Heart right ventricle (tissue), 16 donors: ENCODE results near the gene KRTAP5-4. TPM values are rescaled to one million over a fixed set of nuclear protein-coding genes. Genes with fewer than 3 reads are reported as not detected.

Experiments used
- ATAC-seq, 8 donors: fragments of 200-7000 bp; cut with Tn5 transposase; one replicate each; pipeline ENCODE4 v1.9.1; 2020; ENCODE audit warnings: mild to moderate bottlenecking in 8 of 8, moderate library complexity in 8 of 8, moderate number of reproducible peaks in 1 of 8
- DNase-seq, 2 donors: peaks; one replicate each; pipeline ENCODE4 v3.0.0-alpha.2; 2020
- H3K27ac ChIP-seq, 10 donors: fragments of 200-600 bp; sonication (generic) in 2 of 10; one replicate each; pipeline versions ENCODE4 v1.5.0 to v1.8.0; 2020 to 2022; ENCODE audit warnings: mild to moderate bottlenecking in 3 of 10
- H3K27me3 ChIP-seq, 7 donors: fragments of 200-600 bp; one replicate each; pipeline ENCODE4 v1.8.0; 2021 to 2022; ENCODE audit warnings: mild to moderate bottlenecking in 2 of 7
- H3K36me3 ChIP-seq, 9 donors: fragments of 200-600 bp; sonication (generic) in 1 of 9; one replicate each; pipeline versions ENCODE4 v1.5.0 to v1.8.0; 2020 to 2022; ENCODE audit warnings: mild to moderate bottlenecking in 2 of 9
- H3K4me1 ChIP-seq, 9 donors: fragments of 200-600 bp; sonication (generic) in 1 of 9; one replicate each; pipeline versions ENCODE4 v1.5.0 to v1.8.0; 2020 to 2022; ENCODE audit warnings: mild to moderate bottlenecking in 4 of 9
- H3K4me3 ChIP-seq, 10 donors: fragments of 200-600 bp; sonication (generic) in 2 of 10; one replicate each; pipeline versions ENCODE4 v1.5.0 to v1.8.0; 2020 to 2022; ENCODE audit warnings: mild to moderate bottlenecking in 7 of 10, moderate library complexity in 2 of 10
- H3K9me3 ChIP-seq, 11 donors: fragments of 200-600 bp in 10 of 11; sonication (generic) in 2 of 11; one replicate each; pipeline versions ENCODE4 v1.5.0 to v1.8.0; 2013 to 2022; ENCODE audit warnings: mild to moderate bottlenecking in 2 of 11, control low read depth in 1 of 11, moderate library complexity in 1 of 11
- WGBS, 2 donors: extraction: QIAGEN DNeasy Blood & Tissue Kit; methylation state at CpG; one replicate each; pipeline ENCODE4 v1.1.7; 2013; ENCODE audit warnings: inconsistent platforms in 1 of 2; 5-methylcytosine and 5-hydroxymethylcytosine counted together
- intact Hi-C, 10 donors: fragments of 100-400 bp; cut with DNase I; formaldehyde crosslinking; loops; one replicate each; pipeline versions ENCODE4 v1.11.1 to v1.14.2; 2022
- polyA plus RNA-seq, 2 donors: library from polyadenylated mRNA; stranded (reverse); fragments of 200-250 nt; gene quantifications; one replicate each; pipeline ENCODE4 v1.2.3, GENCODE V29; 2013
- total RNA-seq, 10 donors: library from RNA; stranded (reverse); fragmentation: NEBNext Ultra II Directional in 3 of 10; extraction: Animal tissue kit (Norgen Biotek cat#: 25700) in 3 of 10; gene quantifications; one replicate each; pipeline versions ENCODE4 v1.2.1 to v1.2.4, GENCODE V29; 2021 to 2023
- TF ChIP-seq, protein P1 (sequence below), 9 donors: fragments of 200-600 bp; sonication (generic) in 2 of 9; IDR thresholded peaks; one replicate each; pipeline versions ENCODE4 v1.5.0 to v1.8.0; 2021 to 2022; ENCODE audit warnings: antibody characterized with exemption in 9 of 9, mild to moderate bottlenecking in 5 of 9, moderate library complexity in 1 of 9
- donor health status: Arrhythmogenic right ventricular cardiomyopathy.
- donor health status: ischemic (EF 13 %, LVEDD 7.1; RV severe dilation, severe dysfunction).
- donor health status: healthy with polysubstance abuse.
- donor health status: DM: no; HTN: yes; CAD: no.
- donor health status: DM: no; HTN: no; CAD: no.
- donor health status: ischemic (EF 25% LVEDD 6.9; RV normal size, moderate dysfunction).
- donor health status: ischemic (EF 25% LVEDD 5.7; RV mildly dilated, moderate dysfunction).
- donor health status: healthy.
- donor health status: DM: yes; HTN: yes; CAD: no.
- donor health status: Ischemic cardiomyopathy.
- donor health status: ischemic (EF 35%, LVEDD 5.7; RV mildly dilated, moderate dysfunction).
- donor health status: nonischemic (EF 11% LVEDD 7.7; RV severe dilation, severe dysfunction).
- donor health status: DM: yes; HTN: yes; CAD: no.
- donor health status: PGD.
- donor health status: ischemic (EF 29% LVEDD 5.4; RV normal size, mild dysfunction).
- donor health status: nonischemic (EF 23%, LVEDD 6.1; RV moderate dilation, normal function).

Gene KRTAP5-4
- total and polyA plus RNA-seq, 12 donors: not detected

DNA sequence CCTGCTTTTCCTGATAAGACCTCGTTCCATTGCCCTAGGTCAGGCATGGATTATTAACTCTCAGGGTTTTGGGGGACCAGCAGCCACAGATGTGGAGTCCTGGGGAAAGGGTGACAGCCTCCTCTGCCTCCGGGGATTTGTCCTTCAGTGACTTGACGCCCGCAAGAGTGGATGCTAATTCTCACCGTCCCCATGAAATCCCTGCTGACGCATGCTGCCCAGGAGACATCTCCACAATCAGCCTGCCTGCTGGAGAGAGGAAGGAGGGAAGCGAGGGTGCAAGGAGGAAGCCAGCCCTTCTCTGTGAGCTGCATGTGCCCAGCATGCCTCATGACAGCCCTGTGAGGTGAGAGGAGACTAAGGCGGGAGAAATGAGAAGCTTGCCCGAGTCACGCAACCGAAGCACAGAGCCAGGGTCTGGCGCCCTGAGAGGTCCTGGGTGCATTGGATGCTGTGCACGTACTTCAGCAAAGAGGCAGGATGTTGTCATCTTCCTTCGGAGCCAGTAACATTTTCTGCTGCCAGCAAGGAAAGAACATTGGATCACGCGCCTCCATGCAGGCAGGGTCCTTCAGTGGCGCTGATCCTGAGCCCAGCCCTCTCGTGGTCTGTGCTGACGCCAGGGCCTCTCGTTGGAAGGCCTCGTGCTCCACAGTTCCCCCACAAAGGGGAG, 47.7 kb upstream of the KRTAP5-4 start:
- ATAC-seq: peak in 3 of 8 donors; percentile 41 to 74 (median 57)
- no peak for DNase-seq
- no peak overlapping the region for H3K4me3 ChIP-seq
- intact Hi-C loops: no loop called here
- WGBS, 2 donors: 41 to 45% methylated on average over 21 of the region's 21 CpGs
- H3K36me3 ChIP-seq: no peaks in the 10 kb centered on the region
- TF ChIP-seq, protein P1, sequence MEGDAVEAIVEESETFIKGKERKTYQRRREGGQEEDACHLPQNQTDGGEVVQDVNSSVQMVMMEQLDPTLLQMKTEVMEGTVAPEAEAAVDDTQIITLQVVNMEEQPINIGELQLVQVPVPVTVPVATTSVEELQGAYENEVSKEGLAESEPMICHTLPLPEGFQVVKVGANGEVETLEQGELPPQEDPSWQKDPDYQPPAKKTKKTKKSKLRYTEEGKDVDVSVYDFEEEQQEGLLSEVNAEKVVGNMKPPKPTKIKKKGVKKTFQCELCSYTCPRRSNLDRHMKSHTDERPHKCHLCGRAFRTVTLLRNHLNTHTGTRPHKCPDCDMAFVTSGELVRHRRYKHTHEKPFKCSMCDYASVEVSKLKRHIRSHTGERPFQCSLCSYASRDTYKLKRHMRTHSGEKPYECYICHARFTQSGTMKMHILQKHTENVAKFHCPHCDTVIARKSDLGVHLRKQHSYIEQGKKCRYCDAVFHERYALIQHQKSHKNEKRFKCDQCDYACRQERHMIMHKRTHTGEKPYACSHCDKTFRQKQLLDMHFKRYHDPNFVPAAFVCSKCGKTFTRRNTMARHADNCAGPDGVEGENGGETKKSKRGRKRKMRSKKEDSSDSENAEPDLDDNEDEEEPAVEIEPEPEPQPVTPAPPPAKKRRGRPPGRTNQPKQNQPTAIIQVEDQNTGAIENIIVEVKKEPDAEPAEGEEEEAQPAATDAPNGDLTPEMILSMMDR (IDR thresholded peaks at IDR 0.05): no peak
- H3K4me1 ChIP-seq: peaks cover 0 to 16% (median 0%) of the 10 kb centered on the region in 9 donors
- peaks cover 0 to 31% (median 18%) of the 10 kb centered on the region in 7 donors for H3K27me3 ChIP-seq
- H3K27ac ChIP-seq: no peak overlapping the region
- no peaks in the 10 kb centered on the region for H3K9me3 ChIP-seq

DNA sequence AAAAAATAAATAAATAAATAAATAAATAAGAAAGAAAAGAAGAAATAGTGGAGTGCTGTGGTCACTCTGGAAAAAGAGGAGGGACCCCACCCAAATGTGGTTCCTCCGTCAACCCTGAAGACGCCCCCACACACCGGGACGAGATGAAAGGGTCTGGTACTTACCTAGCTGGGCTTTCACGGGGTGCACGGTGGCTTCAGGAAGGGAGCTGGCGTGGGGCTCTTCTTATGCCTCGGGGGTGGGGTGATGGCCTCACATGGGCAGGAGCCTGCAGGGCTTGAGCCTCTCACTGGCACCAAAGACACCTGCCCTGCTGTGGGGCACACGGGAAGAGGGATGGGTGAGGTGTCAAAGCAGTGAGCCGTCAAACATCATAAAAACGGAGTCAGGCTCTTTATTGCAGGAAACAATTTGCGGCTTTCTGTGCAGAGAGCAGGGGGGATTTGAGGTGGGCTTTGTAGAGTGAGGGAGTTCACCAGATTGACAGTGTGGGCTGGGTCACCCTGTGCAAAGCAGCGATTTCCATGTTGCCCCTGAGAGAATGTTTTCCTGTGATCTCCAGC, 47.1 kb upstream of the KRTAP5-4 start:
- H3K27me3 ChIP-seq: peaks cover 0 to 25% (median 12%) of the 10 kb centered on the region in 7 donors
- no peak overlapping the region for H3K4me3 ChIP-seq
- H3K27ac ChIP-seq: no peak overlapping the region
- H3K9me3 ChIP-seq: no peaks in the 10 kb centered on the region
- no peak for DNase-seq
- WGBS, 2 donors: 84 to 86% methylated on average over 13 of the region's 13 CpGs
- intact Hi-C loops: no loop called here
- TF ChIP-seq, protein P1 (IDR thresholded peaks at IDR 0.05): no peak
- ATAC-seq: no peak
- H3K36me3 ChIP-seq: no peaks in the 10 kb centered on the region
- peaks cover 0 to 16% (median 0%) of the 10 kb centered on the region in 9 donors for H3K4me1 ChIP-seq

DNA sequence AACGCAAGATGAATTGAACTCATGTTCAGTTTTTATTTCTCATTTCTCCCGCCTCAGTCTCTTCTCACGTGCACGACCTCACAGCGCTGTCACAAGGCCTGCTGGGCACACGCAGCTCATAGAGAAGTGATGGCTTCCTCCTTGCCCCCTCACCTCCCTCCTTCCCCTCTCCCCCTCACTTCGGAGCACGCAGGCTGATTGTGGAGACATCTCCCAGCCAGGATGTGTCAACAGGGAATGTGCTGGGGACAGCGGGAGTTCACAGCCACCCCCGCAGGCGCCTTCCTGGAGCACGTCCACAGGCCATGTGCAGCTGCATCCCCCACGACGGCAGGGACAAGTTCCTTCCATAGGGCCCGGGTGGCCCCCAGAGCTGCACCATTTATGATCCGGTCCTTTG, 46.0 kb upstream of the KRTAP5-4 start:
- peaks cover 0 to 25% (median 12%) of the 10 kb centered on the region in 7 donors for H3K27me3 ChIP-seq
- DNase-seq (no peak), ATAC-seq (peak in 6 of 8 donors; percentile 17 to 79 (median 70))
- TF ChIP-seq, protein P1 (IDR thresholded peaks at IDR 0.05): no peak
- H3K4me1 ChIP-seq: peaks cover 0 to 16% (median 0%) of the 10 kb centered on the region in 9 donors
- no peaks in the 10 kb centered on the region for H3K9me3 ChIP-seq
- H3K27ac ChIP-seq: no peak overlapping the region
- intact Hi-C loops: no loop called here
- no peaks in the 10 kb centered on the region for H3K36me3 ChIP-seq
- no peak overlapping the region for H3K4me3 ChIP-seq
- WGBS, 2 donors: 28 to 33% methylated on average over 16 of the region's 16 CpGs

DNA sequence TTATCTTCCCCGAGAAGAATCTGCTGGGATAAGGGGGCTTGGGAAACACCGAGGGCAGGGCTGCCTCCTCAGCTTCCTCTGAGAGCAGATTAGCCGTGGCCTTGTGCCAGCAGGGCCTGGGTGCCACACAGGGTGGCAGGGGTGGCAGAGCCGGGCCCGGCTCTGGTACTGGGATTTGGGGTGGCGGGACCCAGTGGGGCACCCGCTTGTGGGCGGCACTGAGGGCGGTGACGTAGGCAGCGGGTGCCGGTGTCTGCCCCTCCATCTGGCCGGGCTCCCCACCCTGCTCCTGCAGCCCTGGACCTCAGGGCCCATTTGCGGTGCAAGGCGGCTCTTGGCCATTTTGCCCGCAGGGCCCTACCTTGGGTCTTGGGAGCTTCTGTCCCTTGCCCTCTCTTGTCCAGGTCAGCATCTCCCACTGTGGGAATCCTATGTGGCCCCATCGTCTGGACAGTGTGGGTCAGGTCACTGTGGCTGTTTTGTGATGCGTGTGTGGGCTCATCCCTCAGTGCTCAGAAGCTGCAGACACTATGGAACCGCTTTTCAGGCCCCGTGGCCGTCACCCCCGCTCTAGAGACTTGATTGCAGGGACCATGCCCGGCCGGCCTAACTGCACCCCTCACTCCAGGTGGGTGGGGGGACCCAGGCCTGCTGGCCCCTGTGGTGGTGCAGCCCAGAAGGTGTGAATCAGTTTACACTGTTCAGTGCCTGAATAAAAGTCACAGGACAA, 45.3 kb upstream of the KRTAP5-4 start:
- no peaks in the 10 kb centered on the region for H3K36me3 ChIP-seq
- 85% methylated on average over 22 to 24 of the region's 24 CpGs for WGBS, 2 donors
- peak in 3 of 8 donors; percentile 18 to 46 (median 23) for ATAC-seq

More for the DNA sequence above, 45.3 kb upstream of the KRTAP5-4 start:
- intact Hi-C loops: no loop called here
- DNase-seq: no peak
- H3K4me3 ChIP-seq: no peak overlapping the region
- H3K27me3 ChIP-seq: peaks cover 0 to 25% (median 12%) of the 10 kb centered on the region in 7 donors
- peaks cover 0 to 16% (median 0%) of the 10 kb centered on the region in 9 donors for H3K4me1 ChIP-seq
- no peaks in the 10 kb centered on the region for H3K9me3 ChIP-seq
- TF ChIP-seq, protein P1 (IDR thresholded peaks at IDR 0.05): no peak
- no peak overlapping the region for H3K27ac ChIP-seq
